CD14-positive monocyte (primary cell): Measurements from ENCODE around the gene FGD2. TPM values are rescaled to one million over a fixed set of nuclear protein-coding genes. Genes with fewer than 3 reads are reported as not detected.

ENCODE experiments used
- DNase-seq, 3 donors: peaks; one replicate each; pipeline ENCODE4 v3.0.0-alpha.2; 2011 to 2022
- H2AFZ ChIP-seq: 2 replicates; pipeline ENCODE4 v1.6.0; 2012; ENCODE audit warnings: mild to moderate bottlenecking, low read depth, low read length, inconsistent platforms; ENCODE audit not compliant: insufficient read depth, poor library complexity, severe bottlenecking
- H3K27ac ChIP-seq, 2 donors: 1 replicate in 1 of 2; 2 replicates in 1 of 2; pipeline ENCODE4 v1.5.1; 2012 to 2013; ENCODE audit warnings: low read length in 2 of 2, control low read depth in 1 of 2, inconsistent platforms in 1 of 2, low read depth in 1 of 2, mild to moderate bottlenecking in 1 of 2
- H3K27me3 ChIP-seq, 2 donors: one replicate each; pipeline versions ENCODE4 v1.6.0 to v1.6.1; 2011 to 2013; ENCODE audit warnings: low read length in 2 of 2; ENCODE audit not compliant: control insufficient read depth in 2 of 2, insufficient read depth in 2 of 2
- H3K36me3 ChIP-seq, 2 donors: replicated peaks in 1 of 2; 1 replicate in 1 of 2; 2 replicates in 1 of 2; pipeline versions ENCODE4 v1.5.1 to v1.6.1; 2012 to 2013; ENCODE audit warnings: low read length in 2 of 2, control low read depth in 1 of 2, inconsistent platforms in 1 of 2, mild to moderate bottlenecking in 1 of 2; ENCODE audit not compliant: insufficient read depth in 2 of 2, control insufficient read depth in 1 of 2
- H3K4me1 ChIP-seq, 2 donors: 1 replicate in 1 of 2; 2 replicates in 1 of 2; pipeline versions ENCODE4 v1.5.1 to v1.6.1; 2012 to 2013; ENCODE audit warnings: low read length in 2 of 2, control low read depth in 1 of 2, inconsistent platforms in 1 of 2, mild to moderate bottlenecking in 1 of 2, moderate library complexity in 1 of 2; ENCODE audit not compliant: insufficient read depth in 2 of 2, control insufficient read depth in 1 of 2
- H3K4me2 ChIP-seq: replicated peaks from 2 replicates; pipeline ENCODE3; 2012; ENCODE audit warnings: low read length, moderate library complexity, mild to moderate bottlenecking; ENCODE audit not compliant: poor library complexity, severe bottlenecking; ENCODE audit errors: extremely low read depth
- H3K4me3 ChIP-seq, 3 experiments: fragments of 200-600 bp in 1 of 3; sonication (generic) in 1 of 3; replicated peaks in 1 of 3; 1 replicate in 2 of 3; 2 replicates in 1 of 3; pipeline ENCODE4 v1.5.1; 2011 to 2013; ENCODE audit warnings: low read length in 3 of 3, mild to moderate bottlenecking in 3 of 3, control low read depth in 2 of 3, low read depth in 2 of 3, inconsistent platforms in 1 of 3, moderate library complexity in 1 of 3
- H3K79me2 ChIP-seq: 2 replicates; pipeline ENCODE4 v1.6.0; 2012; ENCODE audit warnings: mild to moderate bottlenecking, control low read depth, inconsistent platforms, low read length, moderate library complexity; ENCODE audit not compliant: insufficient read depth
- H3K9ac ChIP-seq: 2 replicates; pipeline ENCODE4 v1.6.0; 2017; ENCODE audit warnings: low read length, mild to moderate bottlenecking; ENCODE audit not compliant: insufficient read depth, poor library complexity, severe bottlenecking
- H3K9me3 ChIP-seq, 2 donors: replicated peaks in 1 of 2; 1 replicate in 1 of 2; 2 replicates in 1 of 2; pipeline versions ENCODE4 v1.5.1 to v1.6.1; 2012 to 2013; ENCODE audit warnings: low read length in 2 of 2, control low read depth in 1 of 2; ENCODE audit not compliant: control insufficient read depth in 1 of 2, insufficient read depth in 1 of 2
- H4K20me1 ChIP-seq: 2 replicates; pipeline ENCODE4 v1.6.0; 2012; ENCODE audit warnings: mild to moderate bottlenecking, low read length, control low read depth, moderate library complexity; ENCODE audit not compliant: insufficient read depth
- H3K27ac Mint-ChIP-seq, 7 donors: one replicate each; pipeline ENCODE4 v1.8.0; 2020; ENCODE audit warnings: mild to moderate bottlenecking in 7 of 7, mixed read lengths in 7 of 7, moderate library complexity in 6 of 7, inconsistent platforms in 2 of 7
- H3K27me3 Mint-ChIP-seq, 3 donors: one replicate each; pipeline ENCODE4 v1.8.0; 2021 to 2022; ENCODE audit warnings: low read depth in 3 of 3, mild to moderate bottlenecking in 3 of 3, mixed read lengths in 3 of 3, moderate library complexity in 3 of 3, inconsistent platforms in 1 of 3
- H3K36me3 Mint-ChIP-seq, 2 donors: one replicate each; pipeline ENCODE4 v1.8.0; 2020; ENCODE audit warnings: mixed read lengths in 2 of 2, inconsistent platforms in 1 of 2, mild to moderate bottlenecking in 1 of 2
- H3K4me1 Mint-ChIP-seq: one replicate; pipeline ENCODE4 v1.8.0; 2020; ENCODE audit warnings: mild to moderate bottlenecking, mixed read lengths
- H3K4me3 Mint-ChIP-seq, 2 donors: one replicate each; pipeline ENCODE4 v1.8.0; 2020; ENCODE audit warnings: mild to moderate bottlenecking in 2 of 2, mixed read lengths in 2 of 2, moderate library complexity in 1 of 2
- H3K9me3 Mint-ChIP-seq, 7 donors: one replicate each; pipeline ENCODE4 v1.8.0; 2020 to 2022; ENCODE audit warnings: mixed read lengths in 7 of 7, mild to moderate bottlenecking in 6 of 7, moderate library complexity in 6 of 7, inconsistent platforms in 2 of 7
- CTCF ChIP-seq: fragments of 200-600 bp; IDR thresholded peaks from one replicate; pipeline ENCODE4 v1.8.0; 2022; ENCODE audit warnings: antibody characterized with exemption, mild to moderate bottlenecking
- WGBS: methylation state at CpG from one replicate; pipeline ENCODE4 v1.1.5; 2013; ENCODE audit warnings: missing lambda C conversion rate; ENCODE audit not compliant: insufficient coverage; 5-methylcytosine and 5-hydroxymethylcytosine counted together
- intact Hi-C, 2 donors: fragments of 100-400 bp; cut with micrococcal nuclease; formaldehyde crosslinking; loops; one replicate each; pipeline versions ENCODE4 v1.15.0 to v1.15.1; 2023
- polyA plus RNA-seq, 3 donors: library from polyadenylated mRNA; depleted of rRNA in 1 of 3; unstranded in 2 of 3; stranded (reverse) in 1 of 3; fragments of 300-500 nt in 2 of 3; fragments of >200 nt in 1 of 3; fragmentation: Illumina TruSeq in 2 of 3; gene quantifications; 1 replicate in 2 of 3; 2 replicates in 1 of 3; pipeline ENCODE4 v1.2.3, GENCODE V29; 2012 to 2021

FGD2 gene
- polyA plus RNA-seq, 3 donors: 25.3 to 356 (median 50.0) TPM

GRCh38 chr6:37047346-37047688, 41.9 kb downstream of the FGD2 start:
- peaks cover 56% of the 10 kb centered on the region for H3K4me1 Mint-ChIP-seq
- H3K27ac ChIP-seq: no peak overlapping the region
- intact Hi-C loops: no loop called here

GRCh38 chr6:37047689-37048402, 42.4 kb downstream of the FGD2 start:
- intact Hi-C loops: no loop called here
- H3K9me3 Mint-ChIP-seq: no peaks in the 10 kb centered on the region
- Histone ChIP-seq H3K27ac (peak overlapping the region in 1 of 2 donors; percentile 97), H3K4me1 (peaks cover 51 to 59% of the 10 kb centered on the region in 2 donors), H3K27me3 (no peaks in the 10 kb centered on the region), H4K20me1 (no peaks in the 10 kb centered on the region), H3K79me2 (no peaks in the 10 kb centered on the region), H3K9me3 (no peaks in the 10 kb centered on the region), H2AFZ (no peak overlapping the region), H3K4me3 (no peak overlapping the region), H3K36me3 (no peaks in the 10 kb centered on the region), H3K9ac (no peak overlapping the region), H3K4me2 (no peak overlapping the region)
- H3K4me3 Mint-ChIP-seq: no peak overlapping the region
- no peak for TF ChIP-seq CTCF
- 47% methylated on average over 3 of the region's 10 CpGs for WGBS
- peaks cover 6 to 7% of the 10 kb centered on the region in 2 donors for H3K36me3 Mint-ChIP-seq
- peaks cover 56% of the 10 kb centered on the region for H3K4me1 Mint-ChIP-seq
- DNase-seq: no peak
- peak overlapping the region in 6 of 7 donors; percentile 68 to 99 (median 86) for H3K27ac Mint-ChIP-seq
- peaks cover 0 to 6% (median 5%) of the 10 kb centered on the region in 3 donors for H3K27me3 Mint-ChIP-seq

More at GRCh38 chr6:37047346-37047688, 41.9 kb downstream of the FGD2 start:
- no peaks in the 10 kb centered on the region for H3K9me3 Mint-ChIP-seq
- H3K27me3 Mint-ChIP-seq: peaks cover 0 to 6% (median 5%) of the 10 kb centered on the region in 3 donors
- Histone ChIP-seq H3K4me1 (peaks cover 51 to 57% of the 10 kb centered on the region in 2 donors), H3K36me3 (peaks cover 0 to 2% of the 10 kb centered on the region in 2 donors), H3K27me3 (no peaks in the 10 kb centered on the region), H4K20me1 (no peaks in the 10 kb centered on the region), H3K79me2 (no peaks in the 10 kb centered on the region), H3K4me3 (no peak overlapping the region), H2AFZ (no peak overlapping the region), H3K9ac (no peak overlapping the region), H3K9me3 (no peaks in the 10 kb centered on the region), H3K4me2 (no peak overlapping the region)
- 64% methylated on average over 5 of the region's 5 CpGs for WGBS
- H3K36me3 Mint-ChIP-seq: peaks cover 6 to 7% of the 10 kb centered on the region in 2 donors
- TF ChIP-seq CTCF: no peak
- H3K27ac Mint-ChIP-seq: peak overlapping the region in 5 of 7 donors; percentile 33 to 99 (median 68)
- H3K4me3 Mint-ChIP-seq: no peak overlapping the region
- DNase-seq: no peak
